Measurements from ENCODE around the gene VDAC2.

GRCh38 chr10:75209086-75209920, 1.3 kb upstream of the VDAC2 start:
- TF ChIP-seq, protein P1, sequence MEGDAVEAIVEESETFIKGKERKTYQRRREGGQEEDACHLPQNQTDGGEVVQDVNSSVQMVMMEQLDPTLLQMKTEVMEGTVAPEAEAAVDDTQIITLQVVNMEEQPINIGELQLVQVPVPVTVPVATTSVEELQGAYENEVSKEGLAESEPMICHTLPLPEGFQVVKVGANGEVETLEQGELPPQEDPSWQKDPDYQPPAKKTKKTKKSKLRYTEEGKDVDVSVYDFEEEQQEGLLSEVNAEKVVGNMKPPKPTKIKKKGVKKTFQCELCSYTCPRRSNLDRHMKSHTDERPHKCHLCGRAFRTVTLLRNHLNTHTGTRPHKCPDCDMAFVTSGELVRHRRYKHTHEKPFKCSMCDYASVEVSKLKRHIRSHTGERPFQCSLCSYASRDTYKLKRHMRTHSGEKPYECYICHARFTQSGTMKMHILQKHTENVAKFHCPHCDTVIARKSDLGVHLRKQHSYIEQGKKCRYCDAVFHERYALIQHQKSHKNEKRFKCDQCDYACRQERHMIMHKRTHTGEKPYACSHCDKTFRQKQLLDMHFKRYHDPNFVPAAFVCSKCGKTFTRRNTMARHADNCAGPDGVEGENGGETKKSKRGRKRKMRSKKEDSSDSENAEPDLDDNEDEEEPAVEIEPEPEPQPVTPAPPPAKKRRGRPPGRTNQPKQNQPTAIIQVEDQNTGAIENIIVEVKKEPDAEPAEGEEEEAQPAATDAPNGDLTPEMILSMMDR (IDR thresholded peaks at IDR 0.05), result no peak
- TF ChIP-seq EZH2 (IDR thresholded peaks at IDR 0.05; ENCODE audit: borderline replicate concordance, insufficient read depth, low read depth, low read length, poor library complexity, severe bottlenecking), result no peak

All from B cell (primary cell).